H1 (cell line): ENCODE data around the gene SLC35F1.

Source experiments
- CREB1 ChIP-seq: IDR thresholded peaks from 2 replicates; pipeline ENCODE4 v1.6.1; 2012; ENCODE audit warnings: inconsistent platforms
- EP300 ChIP-seq, 2 experiments: IDR thresholded peaks; 1 replicate in 1 of 2; 2 replicates in 1 of 2; pipeline ENCODE4 v1.6.1; 2011 to 2012; ENCODE audit warnings: low read depth in 2 of 2, low read length in 2 of 2, mild to moderate bottlenecking in 2 of 2, borderline replicate concordance in 1 of 2, inconsistent platforms in 1 of 2, moderate library complexity in 1 of 2
- NRF1 ChIP-seq: IDR thresholded peaks from 2 replicates; pipeline ENCODE4 v1.6.1; 2011; ENCODE audit warnings: mild to moderate bottlenecking, low read depth, low read length, improper control_type of control experiment
- POLR2A ChIP-seq, 2 experiments: IDR thresholded peaks; 1 replicate in 1 of 2; 2 replicates in 1 of 2; pipeline ENCODE4 v1.6.1; 2011; ENCODE audit warnings: low read depth in 2 of 2, low read length in 2 of 2, mild to moderate bottlenecking in 2 of 2; ENCODE audit errors: control extremely low read depth in 1 of 2
- POLR2AphosphoS5 ChIP-seq: IDR thresholded peaks from 2 replicates; pipeline ENCODE4 v1.6.1; 2011; ENCODE audit warnings: low read depth, low read length
- SP2 ChIP-seq: IDR thresholded peaks from 2 replicates; pipeline ENCODE4 v1.6.1; 2012; ENCODE audit warnings: mild to moderate bottlenecking, low read length, inconsistent platforms
- SP4 ChIP-seq: IDR thresholded peaks from 2 replicates; pipeline ENCODE4 v1.6.1; 2012; ENCODE audit warnings: low read length, inconsistent platforms
- TAF1 ChIP-seq: IDR thresholded peaks from 2 replicates; pipeline ENCODE4 v1.6.1; 2011; ENCODE audit warnings: mild to moderate bottlenecking, low read depth, low read length
- TF ChIP-seq, protein P1 (sequence below), 3 experiments: IDR thresholded peaks; 1 replicate in 2 of 3; 2 replicates in 1 of 3; pipeline versions ENCODE4 v1.5.1 to v1.6.1; 2011; ENCODE audit warnings: low read length in 3 of 3, mild to moderate bottlenecking in 3 of 3, inconsistent platforms in 2 of 3, low read depth in 1 of 3, moderate library complexity in 1 of 3; ENCODE audit not compliant: insufficient read depth in 1 of 3; ENCODE audit errors: control extremely low read depth in 1 of 3

DNA sequence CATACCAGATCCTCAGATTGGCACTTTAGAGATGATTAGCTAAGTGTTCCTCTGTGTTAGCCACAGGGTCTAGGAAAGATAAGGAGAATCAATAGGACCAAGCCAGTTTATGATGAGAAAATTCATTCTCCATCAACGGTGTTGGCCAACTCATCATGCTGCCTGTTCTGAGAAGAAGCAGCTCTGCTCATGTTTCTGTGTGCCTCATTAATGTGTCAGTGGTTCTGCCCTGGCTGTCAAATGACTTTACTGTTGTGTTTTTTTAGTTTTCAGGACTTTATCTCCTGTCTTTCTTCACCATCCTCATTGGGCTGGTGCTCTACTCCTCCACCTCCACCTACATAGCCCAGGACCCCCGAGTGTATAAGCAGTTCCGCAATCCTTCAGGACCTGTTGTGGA, 406.7 kb downstream of the SLC35F1 start:
- TF ChIP-seq POLR2A (IDR thresholded peaks at IDR 0.05; ENCODE audit: control extremely low read depth in 1 of 2, low read depth in 2 of 2, low read length in 2 of 2) (no peak), TAF1 (no peak), SP2 (no peak), CREB1 (no peak), SP4 (no peak), POLR2AphosphoS5 (no peak), EP300 (IDR thresholded peaks at IDR 0.05; ENCODE audit: borderline replicate concordance in 1 of 2, low read depth in 2 of 2, low read length in 2 of 2) (no peak), NRF1 (no peak)
- TF ChIP-seq, protein P1, sequence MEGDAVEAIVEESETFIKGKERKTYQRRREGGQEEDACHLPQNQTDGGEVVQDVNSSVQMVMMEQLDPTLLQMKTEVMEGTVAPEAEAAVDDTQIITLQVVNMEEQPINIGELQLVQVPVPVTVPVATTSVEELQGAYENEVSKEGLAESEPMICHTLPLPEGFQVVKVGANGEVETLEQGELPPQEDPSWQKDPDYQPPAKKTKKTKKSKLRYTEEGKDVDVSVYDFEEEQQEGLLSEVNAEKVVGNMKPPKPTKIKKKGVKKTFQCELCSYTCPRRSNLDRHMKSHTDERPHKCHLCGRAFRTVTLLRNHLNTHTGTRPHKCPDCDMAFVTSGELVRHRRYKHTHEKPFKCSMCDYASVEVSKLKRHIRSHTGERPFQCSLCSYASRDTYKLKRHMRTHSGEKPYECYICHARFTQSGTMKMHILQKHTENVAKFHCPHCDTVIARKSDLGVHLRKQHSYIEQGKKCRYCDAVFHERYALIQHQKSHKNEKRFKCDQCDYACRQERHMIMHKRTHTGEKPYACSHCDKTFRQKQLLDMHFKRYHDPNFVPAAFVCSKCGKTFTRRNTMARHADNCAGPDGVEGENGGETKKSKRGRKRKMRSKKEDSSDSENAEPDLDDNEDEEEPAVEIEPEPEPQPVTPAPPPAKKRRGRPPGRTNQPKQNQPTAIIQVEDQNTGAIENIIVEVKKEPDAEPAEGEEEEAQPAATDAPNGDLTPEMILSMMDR (IDR thresholded peaks at IDR 0.05; ENCODE audit: control extremely low read depth in 1 of 3, insufficient read depth in 1 of 3, low read depth in 1 of 3, low read length in 3 of 3), result no peak
